ENCODE measurements around the gene PSORS1C1. TPM values are rescaled to one million over a fixed set of nuclear protein-coding genes. Genes with fewer than 3 reads are reported as not detected.
"Not testable (repeated sequence)": the region's sequence is repeated elsewhere in the genome, so short reads cannot be mapped to it uniquely, and the experiment has no call there.

Gene PSORS1C1
- total RNA-seq, 1 donor from 2014 or later = 0.93 TPM

DNA sequence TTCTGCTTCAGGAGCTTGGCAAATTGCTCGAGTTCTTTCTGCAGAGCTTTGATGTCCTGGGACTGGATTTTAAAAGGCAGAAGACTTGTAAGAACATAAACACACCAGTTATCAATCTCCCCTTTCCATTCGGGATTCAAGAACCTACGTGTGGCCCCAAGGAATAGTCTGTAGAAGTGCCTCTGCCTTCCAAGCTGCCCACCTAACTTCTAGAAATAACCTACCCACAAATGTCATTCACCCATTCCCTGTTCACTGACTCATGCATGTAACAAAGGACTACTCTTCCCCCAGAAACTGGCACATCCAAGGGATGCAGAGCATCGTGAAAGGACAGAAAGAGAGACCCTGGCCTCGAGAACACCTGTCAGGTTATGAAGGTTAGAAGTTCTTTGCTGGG, 51.4 kb downstream of the PSORS1C1 start:
- H3K9me3 Mint-ChIP-seq = no peaks in the 10 kb centered on the region
- POLR2A ChIA-PET = interaction anchor here (1.2 to 2.4 kb wide), 3 partner anchors 18 to 21 kb away, joined by 3 to 7 read pairs (median 5); no protein-coding TSS in a partner anchor
- ATAC-seq (ENCODE audit: low read depth) = no peak
- H3K36me3 Mint-ChIP-seq (ENCODE audit: low read depth) = peaks cover 6% of the 10 kb centered on the region
- H3K4me1 Mint-ChIP-seq = peaks cover 24% of the 10 kb centered on the region
- no peak for DNase-seq
- CTCF ChIA-PET = interaction anchor here (1.4 kb wide), 1 partner anchor 201 kb away, joined by 7 read pairs; no protein-coding TSS in a partner anchor
- H3K4me3 Mint-ChIP-seq = no peak overlapping the region
- H3K27me3 Mint-ChIP-seq = no peaks in the 10 kb centered on the region
- TF ChIP-seq, protein P1, sequence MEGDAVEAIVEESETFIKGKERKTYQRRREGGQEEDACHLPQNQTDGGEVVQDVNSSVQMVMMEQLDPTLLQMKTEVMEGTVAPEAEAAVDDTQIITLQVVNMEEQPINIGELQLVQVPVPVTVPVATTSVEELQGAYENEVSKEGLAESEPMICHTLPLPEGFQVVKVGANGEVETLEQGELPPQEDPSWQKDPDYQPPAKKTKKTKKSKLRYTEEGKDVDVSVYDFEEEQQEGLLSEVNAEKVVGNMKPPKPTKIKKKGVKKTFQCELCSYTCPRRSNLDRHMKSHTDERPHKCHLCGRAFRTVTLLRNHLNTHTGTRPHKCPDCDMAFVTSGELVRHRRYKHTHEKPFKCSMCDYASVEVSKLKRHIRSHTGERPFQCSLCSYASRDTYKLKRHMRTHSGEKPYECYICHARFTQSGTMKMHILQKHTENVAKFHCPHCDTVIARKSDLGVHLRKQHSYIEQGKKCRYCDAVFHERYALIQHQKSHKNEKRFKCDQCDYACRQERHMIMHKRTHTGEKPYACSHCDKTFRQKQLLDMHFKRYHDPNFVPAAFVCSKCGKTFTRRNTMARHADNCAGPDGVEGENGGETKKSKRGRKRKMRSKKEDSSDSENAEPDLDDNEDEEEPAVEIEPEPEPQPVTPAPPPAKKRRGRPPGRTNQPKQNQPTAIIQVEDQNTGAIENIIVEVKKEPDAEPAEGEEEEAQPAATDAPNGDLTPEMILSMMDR (IDR thresholded peaks at IDR 0.05) = no peak
- intact Hi-C loops (cut with micrococcal nuclease) = no loop called here
- H3K27ac Mint-ChIP-seq = peak overlapping the region; percentile 89

DNA sequence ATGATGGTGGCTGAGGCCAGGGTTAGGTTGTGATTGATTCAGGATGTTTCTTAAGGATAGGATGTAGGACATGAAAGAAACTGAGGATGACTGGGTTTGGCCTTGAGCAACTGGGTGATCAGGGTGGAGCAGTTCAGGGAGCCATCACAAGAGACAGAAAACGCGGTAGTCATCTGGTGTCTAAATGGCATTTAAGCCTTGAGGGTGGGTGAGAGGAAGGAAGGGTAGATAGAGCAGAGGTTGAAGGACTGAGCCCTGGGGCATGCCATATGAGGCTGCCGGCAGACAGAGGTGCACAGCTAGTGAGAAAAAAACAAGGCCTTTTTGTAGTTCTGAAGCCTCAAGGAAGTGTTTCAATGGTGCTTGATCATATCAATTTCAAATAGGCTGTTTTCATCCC, 54.0 kb downstream of the PSORS1C1 start:
- TF ChIP-seq, protein P1 (IDR thresholded peaks at IDR 0.05) = no peak
- intact Hi-C loops (cut with micrococcal nuclease) = no loop called here
- CTCF ChIA-PET = no interaction called here
- Mint-ChIP-seq H3K27ac (no peak overlapping the region), H3K4me1 (peaks cover 17% of the 10 kb centered on the region), H3K27me3 (no peaks in the 10 kb centered on the region), H3K36me3 (ENCODE audit: low read depth) (no peaks in the 10 kb centered on the region), H3K9me3 (no peaks in the 10 kb centered on the region), H3K4me3 (no peak overlapping the region)
- DNase-seq (no peak), ATAC-seq (ENCODE audit: low read depth) (no peak)
- POLR2A ChIA-PET = no interaction called here

DNA sequence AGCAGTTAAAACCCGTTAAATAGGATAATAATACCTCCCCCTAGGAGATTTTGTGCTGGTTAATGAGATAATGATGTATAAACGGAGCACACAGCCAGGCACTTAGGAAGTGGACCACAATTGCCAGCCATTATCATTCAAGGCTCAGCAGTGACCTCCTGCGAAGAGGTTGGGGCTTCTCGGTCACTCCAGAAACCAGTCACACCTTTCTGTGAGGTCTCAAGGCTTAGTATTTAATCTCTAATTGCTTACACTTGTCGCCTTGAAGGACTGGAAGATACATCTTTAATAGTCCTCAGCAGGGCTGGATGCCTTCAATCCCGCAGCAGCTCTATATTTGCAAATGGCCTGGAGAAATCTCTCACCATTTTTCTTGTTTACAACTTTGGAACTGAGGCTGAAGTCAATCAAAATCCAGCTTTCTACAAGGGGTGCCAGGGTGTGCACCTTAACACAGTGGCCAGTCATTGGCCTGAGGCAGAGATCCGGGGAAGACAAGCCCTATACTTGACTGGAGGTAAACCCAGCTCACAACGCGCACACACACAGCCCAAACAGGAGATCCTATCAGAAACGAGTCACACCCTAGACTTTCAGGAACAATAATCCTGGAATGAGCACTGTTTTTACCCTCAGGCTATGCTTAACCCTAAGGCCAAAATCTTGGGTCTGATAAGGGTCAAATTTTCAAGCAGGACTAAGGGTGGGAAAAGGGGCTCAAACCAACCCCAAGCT, 54.7 kb downstream of the PSORS1C1 start:
- TF ChIP-seq, protein P1 (IDR thresholded peaks at IDR 0.05) = no peak
- Mint-ChIP-seq H3K4me1 (peaks cover 11% of the 10 kb centered on the region), H3K9me3 (no peaks in the 10 kb centered on the region), H3K4me3 (no peak overlapping the region), H3K27ac (no peak overlapping the region), H3K36me3 (ENCODE audit: low read depth) (no peaks in the 10 kb centered on the region), H3K27me3 (no peaks in the 10 kb centered on the region)
- no peak for ATAC-seq (ENCODE audit: low read depth)
- DNase-seq = no peak
- ChIA-PET CTCF (no interaction called here), POLR2A (no interaction called here)
- intact Hi-C loops (cut with micrococcal nuclease) = no loop called here

- H3K27me3 Mint-ChIP-seq; POLR2A ChIA-PET; ATAC-seq (ENCODE audit: low read depth); CTCF ChIA-PET; H3K27ac Mint-ChIP-seq; DNase-seq; H3K4me3 Mint-ChIP-seq; H3K36me3 Mint-ChIP-seq (ENCODE audit: low read depth); H3K9me3 Mint-ChIP-seq; H3K4me1 Mint-ChIP-seq; intact Hi-C loops (cut with micrococcal nuclease): not testable (repeated sequence)
These were observed 55.4 kb downstream of the PSORS1C1 start for GRCh38 chr6:31169858-31170599.

DNA sequence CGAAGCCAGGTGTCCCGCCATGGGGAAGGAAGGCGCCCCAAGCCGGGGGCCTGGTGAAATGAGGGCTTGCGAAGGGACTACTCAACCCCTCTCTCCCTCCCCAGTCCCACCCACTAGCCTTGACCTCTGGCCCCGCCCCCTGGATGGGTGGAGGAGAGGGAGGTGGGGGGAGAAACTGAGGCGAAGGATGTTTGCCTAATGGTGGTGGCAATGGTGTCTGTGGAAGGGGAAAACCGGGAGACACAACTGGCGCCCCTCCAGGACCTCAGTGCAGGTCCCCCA, 55.9 kb downstream of the PSORS1C1 start, which contains the start of gene POU5F1:
Gene POU5F1, minus strand, starts transcription at position 83 of the 282 bp plus-strand sequence. Its CDS starts 62 bp downstream, at position 21.
- H3K4me1 Mint-ChIP-seq = peaks cover 3% of the 10 kb centered on the region
- TF ChIP-seq, protein P1 (IDR thresholded peaks at IDR 0.05) = no peak
- intact Hi-C loops (cut with micrococcal nuclease) = no loop called here
- no peaks in the 10 kb centered on the region for H3K36me3 Mint-ChIP-seq (ENCODE audit: low read depth)
- ChIA-PET POLR2A (no interaction called here), CTCF (no interaction called here)
- no peaks in the 10 kb centered on the region for H3K27me3 Mint-ChIP-seq
- ATAC-seq (ENCODE audit: low read depth) = no peak
- H3K4me3 Mint-ChIP-seq = no peak within 1 kb of the TSS
- no peak for DNase-seq
- no peak within 1 kb of the TSS for H3K27ac Mint-ChIP-seq
- H3K9me3 Mint-ChIP-seq = no peaks in the 10 kb centered on the region

Data from activated B cell treated with CpG ODN at 0.5 μM for 24 hours (primary cell).